ENCODE data around the gene TGIF1. TPM values are rescaled to one million over a fixed set of nuclear protein-coding genes. Genes with fewer than 3 reads are reported as not detected.

TGIF1 gene
- polyA plus RNA-seq, 1 donor from 2014 or later, result 3.6 TPM

GRCh38 chr18:3405713-3406112, 44.3 kb upstream of the TGIF1 start:
- TF ChIP-seq REST (IDR thresholded peaks at IDR 0.05; ENCODE audit: borderline replicate concordance) (no peak), MXI1 (conservative IDR thresholded peaks at IDR 0.05; ENCODE audit: poor library complexity, severe bottlenecking) (no peak), TAF1 (IDR thresholded peaks at IDR 0.05; ENCODE audit: low read depth) (no peak), EP300 (conservative IDR thresholded peaks at IDR 0.05; ENCODE audit: poor library complexity, severe bottlenecking) (no peak), RAD21 (conservative IDR thresholded peaks at IDR 0.05) (no peak), POLR2AphosphoS5 (IDR thresholded peaks at IDR 0.05) (no peak), CTCF (IDR thresholded peaks at IDR 0.05; ENCODE audit: poor library complexity, severe bottlenecking) (no peak), EZH2 (IDR thresholded peaks at IDR 0.05; ENCODE audit: borderline replicate concordance, insufficient read depth, low read length, poor library complexity, severe bottlenecking) (no peak), SMC3 (conservative IDR thresholded peaks at IDR 0.05; ENCODE audit: poor library complexity) (no peak)

GRCh38 chr18:3408107-3408506, 41.9 kb upstream of the TGIF1 start:
- no peaks in the 10 kb centered on the region for H3K9me2 ChIP-seq (ENCODE audit: insufficient read depth, low read length)
- no peaks in the 10 kb centered on the region for H3K79me2 ChIP-seq (replicated peaks; ENCODE audit: insufficient read depth, low read length)
- no peaks in the 10 kb centered on the region for H3F3A ChIP-seq (ENCODE audit: insufficient read depth, low read length, poor library complexity, severe bottlenecking)
- no peak overlapping the region for H2AFZ ChIP-seq (ENCODE audit: low read depth, low read length)
- H3K27me3 ChIP-seq (ENCODE audit: insufficient read depth, low read depth, low read length), result no peaks in the 10 kb centered on the region
- no peaks in the 10 kb centered on the region for H4K20me1 ChIP-seq (ENCODE audit: insufficient read depth)
- H3K27ac ChIP-seq (ENCODE audit: low read length), result no peak overlapping the region
- H3K4me2 ChIP-seq (ENCODE audit: low read length), result no peak overlapping the region
- no peaks in the 10 kb centered on the region for H3K9me3 ChIP-seq (ENCODE audit: low read length)
- TF ChIP-seq MXI1 (conservative IDR thresholded peaks at IDR 0.05; ENCODE audit: poor library complexity, severe bottlenecking) (no peak), SMC3 (conservative IDR thresholded peaks at IDR 0.05; ENCODE audit: poor library complexity) (no peak), EP300 (conservative IDR thresholded peaks at IDR 0.05; ENCODE audit: poor library complexity, severe bottlenecking) (no peak), EZH2 (IDR thresholded peaks at IDR 0.05; ENCODE audit: borderline replicate concordance, insufficient read depth, low read length, poor library complexity, severe bottlenecking) (no peak), POLR2AphosphoS5 (IDR thresholded peaks at IDR 0.05) (no peak), REST (IDR thresholded peaks at IDR 0.05; ENCODE audit: borderline replicate concordance) (no peak), RAD21 (conservative IDR thresholded peaks at IDR 0.05) (no peak), TAF1 (IDR thresholded peaks at IDR 0.05; ENCODE audit: low read depth) (no peak), CTCF (IDR thresholded peaks at IDR 0.05; ENCODE audit: poor library complexity, severe bottlenecking) (no peak)
- no peak overlapping the region for H3K4me3 ChIP-seq (ENCODE audit: low read length)
- H3K36me3 ChIP-seq (ENCODE audit: insufficient read depth, low read length), result no peaks in the 10 kb centered on the region
- H3K9ac ChIP-seq (ENCODE audit: low read length), result no peak overlapping the region

More at GRCh38 chr18:3405713-3406112, 44.3 kb upstream of the TGIF1 start:
- Histone ChIP-seq H3K4me3 (ENCODE audit: low read length) (no peak overlapping the region), H4K20me1 (ENCODE audit: insufficient read depth) (no peaks in the 10 kb centered on the region), H3K27ac (ENCODE audit: low read length) (no peak overlapping the region), H3K9ac (ENCODE audit: low read length) (no peak overlapping the region), H3K9me2 (ENCODE audit: insufficient read depth, low read length) (no peaks in the 10 kb centered on the region), H3K4me2 (ENCODE audit: low read length) (no peak overlapping the region), H3K36me3 (ENCODE audit: insufficient read depth, low read length) (no peaks in the 10 kb centered on the region), H3K27me3 (ENCODE audit: insufficient read depth, low read depth, low read length) (no peaks in the 10 kb centered on the region), H3K9me3 (ENCODE audit: low read length) (no peaks in the 10 kb centered on the region), H2AFZ (ENCODE audit: low read depth, low read length) (no peak overlapping the region), H3K79me2 (replicated peaks; ENCODE audit: insufficient read depth, low read length) (no peaks in the 10 kb centered on the region), H3F3A (ENCODE audit: insufficient read depth, low read length, poor library complexity, severe bottlenecking) (no peaks in the 10 kb centered on the region)

All from neural cell (in vitro differentiated cells).